Body of pancreas (tissue), 4 donors: ENCODE data around the gene GPR35. TPM values are rescaled to one million over a fixed set of nuclear protein-coding genes. Genes with fewer than 3 reads are reported as not detected.
"Not testable (repeated sequence)": the region's sequence is repeated elsewhere in the genome, so short reads cannot be mapped to it uniquely, and the experiment has no call there.

Source experiments
- ATAC-seq: fragments of 150-250 bp; one replicate; pipeline ENCODE4 v1.9.1; 2016
- DNase-seq, 4 donors: peaks; one replicate each; pipeline ENCODE4 v3.0.0-alpha.2; 2019
- H3K27ac ChIP-seq, 4 donors: fragments of 200-600 bp; sonication (generic); 1 replicate in 3 of 4; 2 replicates in 1 of 4; pipeline versions ENCODE4 v1.5.1 to v1.6.1; 2016 to 2019; ENCODE audit warnings: mild to moderate bottlenecking in 1 of 4, mixed read lengths in 1 of 4, moderate library complexity in 1 of 4
- H3K27me3 ChIP-seq, 2 donors: fragments of 200-600 bp; sonication (generic); one replicate each; pipeline ENCODE4 v1.6.0; 2016; ENCODE audit warnings: mild to moderate bottlenecking in 1 of 2
- H3K36me3 ChIP-seq, 2 donors: fragments of 200-600 bp; sonication (generic); replicated peaks in 1 of 2; 2 replicates each; pipeline ENCODE4 v1.5.1; 2016; ENCODE audit warnings: low read depth in 2 of 2; ENCODE audit not compliant: insufficient read depth in 1 of 2
- H3K4me1 ChIP-seq: fragments of 200-600 bp; sonication (generic); one replicate; pipeline ENCODE4 v1.6.0; 2016
- H3K4me3 ChIP-seq, 2 donors: fragments of 200-600 bp; sonication (generic); 1 replicate in 1 of 2; 2 replicates in 1 of 2; pipeline ENCODE4 v1.5.1; 2016 to 2019
- H3K9me3 ChIP-seq, 3 donors: fragments of 200-600 bp; sonication (generic); 1 replicate in 2 of 3; 2 replicates in 1 of 3; pipeline ENCODE4 v1.5.1; 2016
- POLR2A ChIP-seq, 3 donors: fragments of 450-650 bp; IDR thresholded peaks; one replicate each; pipeline ENCODE4 v1.6.1; 2016; ENCODE audit warnings: antibody characterized with exemption in 3 of 3, mild to moderate bottlenecking in 2 of 3
- WGBS, 2 donors: methylation state at CpG; one replicate each; pipeline ENCODE4 v1.1.5; 2017; 5-methylcytosine and 5-hydroxymethylcytosine counted together
- intact Hi-C: fragments of 100-400 bp; cut with DNase I; formaldehyde crosslinking; loops from one replicate; pipeline ENCODE4 v1.15.1; 2023
- total RNA-seq, 2 donors: library from RNA; depleted of rRNA; stranded (reverse); fragments of >200 nt; gene quantifications; one replicate each; pipeline ENCODE4 v1.1.0, GENCODE V29; 2016
- TF ChIP-seq, protein P1 (sequence below), 7 experiments: fragments of 450-650 bp in 4 of 7; fragments of 200-600 bp in 3 of 7; sonication (generic) in 3 of 7; IDR thresholded peaks; one replicate each; pipeline ENCODE4 v1.5.1; 2016 to 2019; ENCODE audit warnings: antibody characterized with exemption in 7 of 7

GPR35 gene
- total RNA-seq, 2 donors from 2014 or later, result 0.33 to 3.4 TPM

DNA sequence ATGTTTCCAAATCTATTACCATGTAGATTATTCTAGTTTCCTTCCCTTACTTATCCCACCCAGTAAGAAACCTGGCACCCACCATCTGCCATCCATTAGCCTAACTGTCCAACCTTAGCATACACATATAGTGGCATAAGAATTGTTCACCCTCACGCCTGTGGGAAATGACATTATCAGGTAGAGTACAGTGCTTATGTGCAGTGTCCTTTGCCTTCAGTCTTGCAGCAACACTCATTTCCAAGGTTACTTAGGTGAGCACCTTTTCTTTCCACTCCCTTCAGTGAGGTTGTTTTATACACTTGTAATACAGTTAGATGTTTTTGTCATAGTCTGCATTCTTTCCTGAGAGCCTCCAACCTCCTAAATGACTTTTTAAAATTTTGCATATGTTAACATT, 39.3 kb downstream of the GPR35 start:
- Histone ChIP-seq H3K27ac (no peak overlapping the region), H3K27me3 (no peaks in the 10 kb centered on the region), H3K4me1 (no peaks in the 10 kb centered on the region), H3K9me3 (no peaks in the 10 kb centered on the region), H3K4me3 (no peak overlapping the region), H3K36me3 (no peaks in the 10 kb centered on the region)
- intact Hi-C loops, result no loop called here
- 84 to 95% methylated on average over 1 of the region's 1 CpG for WGBS, 2 donors
- no peak for ATAC-seq
- no peak for DNase-seq
- TF ChIP-seq, protein P1, sequence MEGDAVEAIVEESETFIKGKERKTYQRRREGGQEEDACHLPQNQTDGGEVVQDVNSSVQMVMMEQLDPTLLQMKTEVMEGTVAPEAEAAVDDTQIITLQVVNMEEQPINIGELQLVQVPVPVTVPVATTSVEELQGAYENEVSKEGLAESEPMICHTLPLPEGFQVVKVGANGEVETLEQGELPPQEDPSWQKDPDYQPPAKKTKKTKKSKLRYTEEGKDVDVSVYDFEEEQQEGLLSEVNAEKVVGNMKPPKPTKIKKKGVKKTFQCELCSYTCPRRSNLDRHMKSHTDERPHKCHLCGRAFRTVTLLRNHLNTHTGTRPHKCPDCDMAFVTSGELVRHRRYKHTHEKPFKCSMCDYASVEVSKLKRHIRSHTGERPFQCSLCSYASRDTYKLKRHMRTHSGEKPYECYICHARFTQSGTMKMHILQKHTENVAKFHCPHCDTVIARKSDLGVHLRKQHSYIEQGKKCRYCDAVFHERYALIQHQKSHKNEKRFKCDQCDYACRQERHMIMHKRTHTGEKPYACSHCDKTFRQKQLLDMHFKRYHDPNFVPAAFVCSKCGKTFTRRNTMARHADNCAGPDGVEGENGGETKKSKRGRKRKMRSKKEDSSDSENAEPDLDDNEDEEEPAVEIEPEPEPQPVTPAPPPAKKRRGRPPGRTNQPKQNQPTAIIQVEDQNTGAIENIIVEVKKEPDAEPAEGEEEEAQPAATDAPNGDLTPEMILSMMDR (IDR thresholded peaks at IDR 0.05), result no peak
- no peak for TF ChIP-seq POLR2A (IDR thresholded peaks at IDR 0.05)

DNA sequence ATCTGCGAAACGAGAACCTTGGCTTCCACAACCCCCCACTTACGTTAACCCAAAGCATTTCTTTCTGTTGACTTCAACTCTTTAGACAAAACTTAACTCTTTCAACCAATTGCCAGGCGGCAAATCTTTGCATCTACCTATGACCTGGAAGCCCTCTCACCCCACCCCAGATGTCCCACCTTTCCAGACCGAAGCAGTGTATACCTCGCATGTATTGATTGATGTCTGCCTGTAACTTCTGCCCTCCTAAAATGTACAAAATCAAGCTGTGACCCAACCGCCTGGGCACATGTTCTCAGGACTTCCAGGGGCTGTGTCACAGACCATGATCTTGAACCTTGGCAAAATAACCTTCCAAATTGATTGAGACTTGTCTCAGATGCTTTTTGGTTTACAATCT, 45.1 kb downstream of the GPR35 start:
- WGBS, 2 donors, result 57 to 67% methylated on average over 7 of the region's 7 CpGs
- DNase-seq (no peak), ATAC-seq (no peak)
- Histone ChIP-seq H3K27ac (no peak overlapping the region), H3K9me3 (no peaks in the 10 kb centered on the region), H3K4me3 (no peak overlapping the region), H3K27me3 (no peaks in the 10 kb centered on the region), H3K4me1 (peaks cover 4% of the 10 kb centered on the region), H3K36me3 (no peaks in the 10 kb centered on the region)
- TF ChIP-seq, protein P1 (IDR thresholded peaks at IDR 0.05), result no peak
- TF ChIP-seq POLR2A (IDR thresholded peaks at IDR 0.05), result no peak
- intact Hi-C loops, result no loop called here

DNA sequence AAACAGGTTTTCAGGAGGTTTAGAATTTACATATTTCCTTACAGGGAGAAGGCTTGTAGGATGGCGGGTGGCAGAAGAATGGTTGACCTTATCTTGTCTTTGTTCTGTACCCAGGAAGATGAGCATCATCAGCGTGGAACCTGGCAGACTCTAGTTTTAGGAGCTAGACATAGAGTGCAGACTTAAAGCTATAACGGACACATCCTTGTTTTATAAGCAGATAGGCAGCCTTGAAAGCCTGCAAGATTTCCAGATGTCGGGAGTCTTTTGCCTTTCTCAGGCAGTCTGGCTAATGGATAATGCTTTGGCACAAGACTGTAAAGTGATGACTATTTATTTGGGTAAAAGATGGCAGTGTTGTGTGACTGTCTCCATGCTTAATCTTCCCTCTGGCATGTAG, 45.7 kb downstream of the GPR35 start:
- H3K27ac ChIP-seq, result no peak overlapping the region
- H3K4me1 ChIP-seq, result peaks cover 4% of the 10 kb centered on the region
- H3K36me3 ChIP-seq, result no peaks in the 10 kb centered on the region
- no peaks in the 10 kb centered on the region for H3K27me3 ChIP-seq
- DNase-seq (no peak), ATAC-seq (no peak)
- WGBS, 2 donors, result 53 to 65% methylated on average over 4 of the region's 4 CpGs
- no peak for TF ChIP-seq POLR2A (IDR thresholded peaks at IDR 0.05)
- TF ChIP-seq, protein P1 (IDR thresholded peaks at IDR 0.05), result no peak
- no peaks in the 10 kb centered on the region for H3K9me3 ChIP-seq
- intact Hi-C loops, result no loop called here
- no peak overlapping the region for H3K4me3 ChIP-seq

DNA sequence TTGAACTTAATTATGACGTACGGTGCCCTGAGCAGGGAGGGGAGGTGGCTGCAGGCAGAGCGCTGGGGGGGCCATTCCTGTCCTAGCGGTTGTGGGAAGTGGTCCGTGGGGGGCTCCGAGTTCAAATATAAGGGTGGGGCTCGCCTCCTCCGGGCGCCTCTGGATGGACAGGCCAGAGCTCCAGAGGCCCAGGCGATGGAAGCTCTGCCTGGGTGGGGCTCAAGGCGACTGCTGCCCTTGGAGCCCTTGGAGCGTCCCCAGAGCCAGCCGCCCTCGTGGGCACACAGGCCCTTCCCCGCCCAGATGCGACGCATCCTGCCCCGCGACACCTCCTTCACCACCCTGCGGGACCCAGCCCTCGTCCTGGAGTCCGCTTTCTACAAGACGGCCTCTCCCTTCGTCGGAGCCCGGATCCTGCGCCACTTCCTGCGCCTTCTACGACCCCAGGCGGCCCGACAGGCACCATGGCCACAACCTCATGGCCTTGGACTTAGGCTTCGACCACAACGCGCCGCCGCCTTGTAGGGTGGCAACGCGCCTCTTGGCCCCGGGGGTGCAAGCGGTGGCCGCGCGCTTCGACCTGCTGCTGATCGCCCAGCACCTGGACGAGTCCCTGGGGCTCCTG, 46.9 kb downstream of the GPR35 start:
- no peaks in the 10 kb centered on the region for H3K36me3 ChIP-seq
- H3K4me1 ChIP-seq, result peaks cover 4% of the 10 kb centered on the region
- 40 to 61% methylated on average over 15 to 46 of the region's 46 CpGs for WGBS, 2 donors
- TF ChIP-seq, protein P1 (IDR thresholded peaks at IDR 0.05), result no peak
- no peak for TF ChIP-seq POLR2A (IDR thresholded peaks at IDR 0.05)
- no peaks in the 10 kb centered on the region for H3K9me3 ChIP-seq
- no peak overlapping the region for H3K4me3 ChIP-seq
- ATAC-seq (no peak), DNase-seq (no peak)
- H3K27ac ChIP-seq, result no peak overlapping the region
- H3K27me3 ChIP-seq, result no peaks in the 10 kb centered on the region
- intact Hi-C loops, result no loop called here

DNA sequence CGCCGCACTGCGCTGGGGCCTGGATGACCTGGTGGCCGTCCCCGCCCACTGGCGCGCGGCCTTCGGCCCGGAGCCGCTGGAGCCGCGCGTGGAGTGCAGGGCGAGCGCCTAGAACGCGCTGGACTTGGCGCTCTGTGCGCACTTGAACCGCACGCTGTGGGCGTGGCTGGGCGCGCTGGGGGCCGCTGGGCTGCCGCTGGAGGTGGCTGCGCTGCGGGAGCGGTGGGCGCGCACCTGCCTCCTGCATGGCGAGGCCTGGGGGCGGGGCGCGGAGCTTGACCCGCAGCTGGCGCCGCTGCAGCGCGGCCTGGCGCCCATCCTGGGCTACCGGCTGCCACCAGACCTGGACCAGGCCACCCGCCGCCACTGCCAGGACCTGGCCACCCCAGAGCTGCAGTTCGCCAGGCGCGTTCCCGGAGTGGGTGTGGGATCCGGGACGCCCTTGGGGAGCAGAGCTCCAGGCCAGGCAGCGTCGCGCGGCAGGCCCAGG, 47.5 kb downstream of the GPR35 start:
- ATAC-seq (no peak), DNase-seq (peak in 2 of 4 donors; percentile 17 to 50)
- Histone ChIP-seq H3K4me3 (no peak overlapping the region), H3K4me1 (peaks cover 4% of the 10 kb centered on the region), H3K27me3 (no peaks in the 10 kb centered on the region), H3K36me3 (no peaks in the 10 kb centered on the region), H3K27ac (no peak overlapping the region), H3K9me3 (no peaks in the 10 kb centered on the region)
- 2 to 8% methylated on average over 6 to 46 of the region's 55 CpGs for WGBS, 2 donors
- intact Hi-C loops, result no loop called here
- TF ChIP-seq, protein P1 (IDR thresholded peaks at IDR 0.05), result no peak
- no peak for TF ChIP-seq POLR2A (IDR thresholded peaks at IDR 0.05)

DNA sequence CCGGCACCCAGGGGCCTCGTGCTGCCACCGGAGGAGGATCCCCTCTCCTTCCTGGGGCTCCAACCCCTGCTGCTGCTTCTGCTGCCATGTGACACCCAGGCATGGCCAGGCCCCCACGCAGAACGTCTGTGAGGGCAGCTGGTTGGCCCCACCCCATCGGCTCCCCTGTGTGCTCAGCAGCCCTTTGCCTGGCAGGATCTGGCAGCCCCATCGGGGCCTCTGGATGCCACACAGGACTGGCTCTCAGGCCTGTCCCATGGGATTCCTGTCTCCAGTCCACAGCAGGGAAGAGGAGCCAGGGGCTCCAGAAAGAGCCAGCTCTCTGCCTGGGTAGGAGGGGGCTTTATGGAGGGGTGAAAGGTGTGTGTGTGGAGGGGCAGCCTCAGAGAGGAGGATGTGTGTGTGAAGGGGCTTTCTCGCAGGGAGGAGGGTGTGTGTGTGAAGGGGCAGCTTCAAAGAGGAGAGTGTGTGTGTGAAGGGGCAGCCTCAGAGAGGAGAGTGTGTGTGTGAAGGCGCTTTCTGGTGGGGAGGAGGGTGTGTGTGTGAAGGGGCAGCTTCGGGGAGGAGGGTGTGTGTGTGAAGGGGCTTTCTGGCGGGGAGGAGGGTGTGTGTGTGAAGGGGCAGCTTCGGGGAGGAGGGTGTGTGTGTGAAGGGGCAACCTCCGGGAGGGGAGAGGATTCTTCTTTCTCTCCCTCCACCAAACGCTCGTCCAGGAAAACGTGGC, 49.3 kb downstream of the GPR35 start:
- H3K27ac ChIP-seq, ATAC-seq, H3K27me3 ChIP-seq, H3K4me1 ChIP-seq, H3K36me3 ChIP-seq, H3K9me3 ChIP-seq, H3K4me3 ChIP-seq, intact Hi-C loops: not testable (repeated sequence)
- DNase-seq, result peak in 3 of 4 donors; percentile 3 to 42 (median 11)
- WGBS, 2 donors, result 7 to 31% methylated on average over 5 to 10 of the region's 16 CpGs

DNA sequence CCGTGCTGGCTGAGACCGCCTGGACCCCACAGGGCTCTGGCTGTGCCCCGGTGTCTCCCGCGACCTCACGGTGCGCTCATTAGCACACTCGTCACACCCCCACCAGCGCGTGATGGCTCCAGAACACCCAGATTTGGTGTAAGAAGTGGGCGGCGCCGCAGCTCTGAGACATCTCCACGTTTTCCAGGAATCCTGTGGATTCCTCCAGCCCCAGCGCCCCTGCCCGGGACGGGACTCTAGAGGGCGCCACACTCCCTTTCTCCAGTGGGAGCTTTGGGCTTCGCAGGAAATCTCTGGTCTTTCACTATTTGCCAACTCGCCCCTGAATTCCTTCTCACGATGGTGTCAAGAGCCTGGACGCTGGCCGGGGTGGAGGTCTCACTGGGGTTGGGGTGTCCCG, 50.1 kb downstream of the GPR35 start:
- H3K27me3 ChIP-seq, H3K4me1 ChIP-seq, intact Hi-C loops, H3K27ac ChIP-seq, H3K9me3 ChIP-seq, H3K36me3 ChIP-seq, DNase-seq, H3K4me3 ChIP-seq: not testable (repeated sequence)
- ATAC-seq, result peak; percentile 78
- no CpG with 5 or more reads among the region's 24 CpGs for WGBS, 2 donors
